CD4-positive, alpha-beta T cell treated with Interleukin-4 for 4 hours (primary cell): ENCODE data around the gene RUNX2.
"Not testable (repeated sequence)": the region's sequence is repeated elsewhere in the genome, so short reads cannot be mapped to it uniquely, and the experiment has no call there.

ENCODE experiments used
- DNase-seq: peaks from one replicate; pipeline ENCODE4 v3.0.0-alpha.2; 2020

Gene RUNX2

GRCh38 chr6:45462190-45463134 is 134.3 kb downstream of the RUNX2 start:
- no peak for DNase-seq

DNA sequence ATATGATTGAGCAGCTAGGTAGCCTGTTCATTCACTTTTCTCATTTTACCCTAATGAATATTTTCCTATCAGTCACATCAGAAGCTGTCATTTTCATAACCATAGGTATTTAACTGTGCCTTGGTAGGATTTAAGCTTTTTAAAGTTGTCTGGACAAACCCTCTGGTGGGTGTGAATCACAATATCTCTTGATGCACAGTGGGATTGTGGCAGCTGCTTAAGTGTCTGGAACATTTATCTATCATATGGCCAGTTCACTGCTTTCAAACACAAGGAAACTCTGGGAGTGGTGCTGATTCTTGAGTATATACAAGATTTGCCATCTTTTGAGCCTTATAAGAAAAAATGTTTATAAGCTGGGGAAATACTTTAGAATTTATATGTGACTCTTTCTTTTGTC is 136.6 kb downstream of the RUNX2 start:
- DNase-seq: no peak

- no peak for DNase-seq
Observed at GRCh38 chr6:45466686-45467085, 138.6 kb downstream of the RUNX2 start.

DNA sequence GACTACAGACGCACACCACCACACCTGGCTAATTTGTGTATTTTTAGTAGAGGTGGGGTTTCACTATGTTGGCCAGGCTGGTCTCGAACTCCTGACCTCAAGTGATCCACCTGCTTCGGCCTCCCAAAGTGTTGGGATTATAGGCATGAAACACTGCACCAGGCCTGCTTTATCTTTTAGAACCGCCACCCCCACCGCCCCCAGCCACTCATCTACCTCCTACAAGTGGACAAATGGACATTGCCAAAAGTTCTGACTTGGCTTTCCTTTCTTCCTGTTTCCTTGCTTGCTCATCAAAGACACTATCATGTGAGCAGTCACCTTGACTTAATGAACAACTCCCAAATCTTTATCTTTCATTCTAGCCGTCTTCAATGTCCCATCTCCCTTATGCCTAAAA is 139.3 kb downstream of the RUNX2 start:
- not testable (repeated sequence) for DNase-seq

DNA sequence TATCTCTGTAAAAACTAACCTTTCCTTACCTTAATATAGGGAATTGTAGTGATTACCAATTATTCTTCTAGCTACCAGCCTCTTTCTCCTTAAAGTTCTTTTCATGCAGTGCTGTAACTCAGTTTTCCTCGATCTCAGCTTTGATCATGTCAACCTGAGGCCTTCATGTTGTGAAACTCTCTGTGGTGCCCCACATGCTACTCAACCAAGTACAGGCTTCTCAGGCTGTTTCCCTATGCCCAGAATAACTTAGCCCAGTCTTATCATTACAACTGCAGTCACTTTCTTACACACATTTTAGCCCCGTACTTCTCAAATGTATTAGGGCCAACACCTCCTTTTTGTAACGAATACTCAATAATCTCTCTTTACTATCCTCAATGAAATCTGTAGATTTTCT is 139.7 kb downstream of the RUNX2 start:
- DNase-seq: no peak

GRCh38 chr6:45469663-45470062 is 141.5 kb downstream of the RUNX2 start:
- no peak for DNase-seq

GRCh38 chr6:45470131-45470738 is 142.1 kb downstream of the RUNX2 start:
- no peak for DNase-seq

- no peak for DNase-seq
Observed at GRCh38 chr6:45472382-45472781, 144.3 kb downstream of the RUNX2 start.

DNA sequence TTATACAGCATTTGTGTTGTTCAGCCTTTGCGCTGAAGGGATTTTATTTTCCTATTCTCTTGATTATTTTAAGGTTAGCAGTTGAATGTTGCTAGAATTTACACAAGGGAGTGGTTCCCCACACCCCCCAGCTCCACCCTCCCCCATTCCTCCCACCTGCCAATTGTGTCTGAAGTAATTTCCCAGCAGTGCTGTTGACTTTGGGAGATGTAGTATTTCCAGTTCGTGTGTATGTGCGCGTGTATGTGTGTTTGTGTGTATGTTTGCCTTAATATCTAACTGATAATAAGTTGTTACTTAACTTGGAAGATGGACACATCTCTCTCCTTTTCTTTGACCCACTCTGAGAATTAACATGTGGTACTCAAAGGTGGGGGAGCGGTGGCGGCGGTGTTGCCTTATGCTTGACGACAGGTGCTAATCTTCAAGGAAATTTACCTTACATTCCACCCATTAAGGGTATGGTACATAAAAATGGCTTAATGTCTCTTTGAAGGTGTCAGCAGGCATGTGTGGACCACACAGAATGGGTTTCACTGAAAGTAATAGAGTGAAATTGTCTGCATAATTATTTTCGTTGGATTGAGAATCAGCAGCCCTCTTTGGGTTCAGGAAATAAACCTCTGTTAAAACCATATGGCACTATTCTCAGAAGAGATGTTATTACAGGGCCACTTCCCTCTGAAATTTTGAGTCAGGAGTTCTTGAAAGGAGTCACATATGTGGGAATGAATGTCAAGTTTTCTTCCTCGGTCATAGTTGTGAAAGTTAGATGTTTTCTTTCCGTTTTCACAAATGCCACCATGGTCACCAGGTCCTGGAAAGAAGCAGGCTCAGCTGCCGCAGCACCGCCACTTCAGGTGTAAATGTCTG is 145.2 kb downstream of the RUNX2 start:
- no peak for DNase-seq

GRCh38 chr6:45474376-45474775 is 146.2 kb downstream of the RUNX2 start:
- DNase-seq: no peak

DNA sequence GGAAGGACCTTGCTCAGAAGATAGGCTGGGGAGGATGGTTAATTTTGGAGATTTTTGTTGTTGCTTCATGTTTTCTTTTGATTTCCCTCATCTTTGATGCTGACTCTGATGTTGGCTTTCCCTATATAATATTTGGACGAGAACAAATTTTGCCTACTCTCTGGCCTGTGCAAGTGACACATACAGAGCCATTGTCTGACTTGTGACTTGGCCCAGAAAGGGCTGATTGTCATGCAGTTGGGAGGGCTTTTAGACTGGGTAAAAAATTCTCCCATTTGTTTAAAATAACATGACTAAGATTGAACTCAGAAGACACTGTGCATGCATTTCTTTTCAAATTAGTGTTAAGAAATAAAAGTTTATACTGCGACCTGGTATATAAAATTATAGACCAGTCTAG is 148.2 kb downstream of the RUNX2 start:
- no peak for DNase-seq

GRCh38 chr6:45477278-45477677 is 149.1 kb downstream of the RUNX2 start:
- no peak for DNase-seq

DNA sequence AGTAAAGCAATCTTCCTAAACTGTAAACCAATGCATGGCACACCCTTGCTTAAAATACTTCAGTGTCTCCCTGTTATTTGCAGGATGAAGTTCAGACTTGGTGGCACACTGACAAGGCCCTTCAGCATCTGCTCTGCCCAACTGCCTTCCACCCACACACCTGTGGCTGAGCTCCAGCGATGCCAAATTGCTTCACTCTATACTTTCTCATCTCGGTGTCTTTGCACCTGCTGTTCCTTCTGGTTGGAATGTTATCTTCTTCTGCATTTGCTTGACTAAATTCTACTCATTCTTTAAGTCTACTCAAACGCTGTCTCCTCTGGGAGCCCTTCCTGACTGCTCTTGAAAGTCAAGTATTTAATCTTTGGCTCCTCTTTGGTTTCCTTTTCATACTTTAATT is 149.7 kb downstream of the RUNX2 start:
- no peak for DNase-seq

- peak; percentile 47 for DNase-seq
Observed at GRCh38 chr6:45478240-45478639, 150.1 kb downstream of the RUNX2 start.

- DNase-seq: no peak
Observed at GRCh38 chr6:45479834-45480751, 152.0 kb downstream of the RUNX2 start.

DNA sequence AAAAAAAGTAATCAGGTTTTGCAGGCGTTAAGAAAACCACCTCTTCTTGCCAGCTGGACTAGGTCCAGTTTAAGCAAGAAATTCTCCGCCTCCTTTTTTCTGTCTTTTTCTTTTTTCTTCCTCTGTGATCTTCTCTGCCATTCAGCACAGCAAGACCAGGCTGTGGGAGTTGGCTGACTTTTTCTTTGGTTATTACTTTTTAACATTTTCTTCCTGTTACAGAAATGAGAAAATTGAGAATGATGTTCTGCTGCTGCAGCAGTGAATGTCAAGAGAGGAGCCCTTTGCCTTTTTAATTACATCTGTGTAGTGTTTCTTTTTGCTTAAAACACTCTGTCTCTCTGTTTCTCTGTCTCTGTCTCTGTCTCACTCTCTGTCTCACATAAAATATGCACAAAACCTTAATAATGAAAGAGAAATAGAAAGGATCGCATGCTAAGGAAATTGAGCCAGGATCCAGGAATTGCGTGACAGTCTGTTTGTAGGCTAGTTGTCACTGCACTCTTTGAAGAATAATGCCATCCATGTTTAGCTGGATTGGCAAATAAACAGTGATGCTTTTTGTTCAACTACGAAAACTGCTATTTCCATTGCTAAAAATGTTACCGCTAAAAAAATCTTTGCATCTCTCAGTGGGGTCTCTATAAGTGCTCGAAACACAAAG is 152.8 kb downstream of the RUNX2 start:
- no peak for DNase-seq

GRCh38 chr6:45483021-45483420 is 154.9 kb downstream of the RUNX2 start:
- DNase-seq: no peak

- no peak for DNase-seq
Observed at GRCh38 chr6:45483501-45483900, 155.4 kb downstream of the RUNX2 start.

DNA sequence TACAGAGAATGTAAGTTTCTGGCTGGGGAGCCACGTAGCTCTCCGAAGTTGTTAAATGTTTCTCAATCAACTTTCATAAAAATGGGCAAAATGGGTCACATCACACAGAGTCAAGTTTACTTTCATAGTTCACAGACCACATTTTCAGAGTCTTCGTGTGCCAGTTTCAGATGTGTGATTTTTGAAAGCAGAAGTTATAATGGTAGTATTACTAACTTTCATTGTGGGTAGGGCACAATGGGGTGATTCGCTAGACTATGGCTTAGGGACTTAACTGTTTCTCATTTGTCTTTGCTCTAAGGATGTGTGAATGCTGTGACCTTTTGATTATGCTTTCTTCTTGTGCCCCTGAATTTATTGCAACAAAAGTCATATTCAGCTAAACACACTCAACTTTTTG is 158.6 kb downstream of the RUNX2 start:
- peak; percentile 36 for DNase-seq

GRCh38 chr6:45487645-45488044 is 159.5 kb downstream of the RUNX2 start:
- DNase-seq: no peak

- no peak for DNase-seq
Observed at GRCh38 chr6:45488269-45488668, 160.1 kb downstream of the RUNX2 start.

GRCh38 chr6:45488889-45489288 is 160.8 kb downstream of the RUNX2 start:
- DNase-seq: peak; percentile 55
